HG03571 (cell line): ENCODE measurements around the gene GALNT8.
"Not testable (repeated sequence)": the region's sequence is repeated elsewhere in the genome, so short reads cannot be mapped to it uniquely, and the experiment has no call there.

Experiments used
- ATAC-seq: cut with Tn5 transposase; IDR thresholded peaks from one replicate; pipeline ENCODE4 v1.9.1; 2021; ENCODE audit not compliant: unreplicated experiment

Gene GALNT8

GRCh38 chr12:4719821-4720636 is at the start of gene GALNT8:
Gene GALNT8, plus strand, starts transcription at chr12:4720400. Its CDS starts 278 bp downstream, at chr12:4720678.
- no peak for ATAC-seq

- ATAC-seq, result no peak
These were observed 40.5 kb upstream of the GALNT8 start for GRCh38 chr12:4679711-4680110.

- ATAC-seq, result no peak
These were observed 38.5 kb upstream of the GALNT8 start for GRCh38 chr12:4681732-4682131.

- ATAC-seq, result no peak
These were observed 34.9 kb upstream of the GALNT8 start for GRCh38 chr12:4685317-4685716.

- ATAC-seq, result no peak
These were observed 29.4 kb upstream of the GALNT8 start for GRCh38 chr12:4690760-4691159.

- no peak for ATAC-seq
These were observed 19.6 kb upstream of the GALNT8 start for GRCh38 chr12:4700621-4701026.

- ATAC-seq, result no peak
These were observed 18.6 kb upstream of the GALNT8 start for GRCh38 chr12:4701395-4702190.

GRCh38 chr12:4703676-4704075 is 16.5 kb upstream of the GALNT8 start:
- no peak for ATAC-seq

GRCh38 chr12:4705824-4706223 is 14.4 kb upstream of the GALNT8 start:
- ATAC-seq, result no peak

- ATAC-seq, result no peak
These were observed 12.9 kb upstream of the GALNT8 start for GRCh38 chr12:4707306-4707705.

GRCh38 chr12:4710113-4710512 is 10.1 kb upstream of the GALNT8 start:
- ATAC-seq, result no peak

GRCh38 chr12:4714879-4715278 is 5.3 kb upstream of the GALNT8 start:
- ATAC-seq, result no peak

- no peak for ATAC-seq
These were observed 2.4 kb upstream of the GALNT8 start for GRCh38 chr12:4717806-4718205.

- ATAC-seq, result no peak
These were observed 416 bp downstream of the GALNT8 start for GRCh38 chr12:4720637-4720995.

GRCh38 chr12:4721587-4721986 is 1.4 kb downstream of the GALNT8 start:
- ATAC-seq, result not testable (repeated sequence)

- no peak for ATAC-seq
These were observed 3.0 kb downstream of the GALNT8 start for GRCh38 chr12:4723226-4723625.

- no peak for ATAC-seq
These were observed 4.9 kb downstream of the GALNT8 start for GRCh38 chr12:4725057-4725456.

GRCh38 chr12:4734625-4735340 is 14.6 kb downstream of the GALNT8 start:
- no peak for ATAC-seq

- ATAC-seq, result no peak
These were observed 15.9 kb downstream of the GALNT8 start for GRCh38 chr12:4736091-4736490.

- ATAC-seq, result no peak
These were observed 18.3 kb downstream of the GALNT8 start for GRCh38 chr12:4738541-4738940.

GRCh38 chr12:4742416-4742970 is 22.3 kb downstream of the GALNT8 start:
- no peak for ATAC-seq
